ENCODE results near the gene NDUFB4. TPM values are rescaled to one million over a fixed set of nuclear protein-coding genes. Genes with fewer than 3 reads are reported as not detected.
A peak's percentile ranks its signal among the peaks of the same experiment; 100 is the strongest.

NDUFB4 gene
- total RNA-seq, 4 donors from 2014 or later, result 17.8 to 203 (median 91.8) TPM

- Histone ChIP-seq H3K9me3 (no peaks in the 10 kb centered on the region), H3K36me3 (no peaks in the 10 kb centered on the region), H3K27me3 (no peaks in the 10 kb centered on the region), H3K4me3 (no peak overlapping the region), H3K4me1 (no peaks in the 10 kb centered on the region), H3K27ac (no peak overlapping the region)
- no peak for DNase-seq
- no peak for TF ChIP-seq CTCF (IDR thresholded peaks at IDR 0.05)
- no peak for TF ChIP-seq POLR2A (IDR thresholded peaks at IDR 0.05)
- intact Hi-C loops (cut with DNase I; ENCODE audit: low total_unique reads), result no loop called here
These were observed 8.7 kb upstream of the NDUFB4 start for GRCh38 chr3:120587332-120587975.

GRCh38 chr3:120595788-120596115, 384 bp upstream of the NDUFB4 start:
- H3K9me3 ChIP-seq, result no peaks in the 10 kb centered on the region
- DNase-seq, result no peak
- H3K27ac ChIP-seq, result peak overlapping the region; percentile 86 to 93
- intact Hi-C loops (cut with DNase I; ENCODE audit: low total_unique reads), result no loop called here
- no peak for TF ChIP-seq POLR2A (IDR thresholded peaks at IDR 0.05)
- TF ChIP-seq CTCF (IDR thresholded peaks at IDR 0.05), result no peak
- peaks cover 0 to 5% of the 10 kb centered on the region in 2 donors for H3K4me1 ChIP-seq
- no peaks in the 10 kb centered on the region for H3K36me3 ChIP-seq
- H3K27me3 ChIP-seq, result no peaks in the 10 kb centered on the region
- H3K4me3 ChIP-seq, result peak overlapping the region; percentile 71 to 81

- Histone ChIP-seq H3K27ac (peak overlapping the region; percentile 86 to 93), H3K36me3 (no peaks in the 10 kb centered on the region), H3K27me3 (no peaks in the 10 kb centered on the region), H3K4me1 (peaks cover 0 to 5% of the 10 kb centered on the region in 2 donors), H3K4me3 (peak overlapping the region; percentile 71 to 81), H3K9me3 (no peaks in the 10 kb centered on the region)
- no peak for DNase-seq
- no peak for TF ChIP-seq CTCF (IDR thresholded peaks at IDR 0.05)
- no peak for TF ChIP-seq POLR2A (IDR thresholded peaks at IDR 0.05)
- intact Hi-C loops (cut with DNase I; ENCODE audit: low total_unique reads), result no loop called here
These were observed 702 bp downstream of the NDUFB4 start for GRCh38 chr3:120596853-120597223.

DNA sequence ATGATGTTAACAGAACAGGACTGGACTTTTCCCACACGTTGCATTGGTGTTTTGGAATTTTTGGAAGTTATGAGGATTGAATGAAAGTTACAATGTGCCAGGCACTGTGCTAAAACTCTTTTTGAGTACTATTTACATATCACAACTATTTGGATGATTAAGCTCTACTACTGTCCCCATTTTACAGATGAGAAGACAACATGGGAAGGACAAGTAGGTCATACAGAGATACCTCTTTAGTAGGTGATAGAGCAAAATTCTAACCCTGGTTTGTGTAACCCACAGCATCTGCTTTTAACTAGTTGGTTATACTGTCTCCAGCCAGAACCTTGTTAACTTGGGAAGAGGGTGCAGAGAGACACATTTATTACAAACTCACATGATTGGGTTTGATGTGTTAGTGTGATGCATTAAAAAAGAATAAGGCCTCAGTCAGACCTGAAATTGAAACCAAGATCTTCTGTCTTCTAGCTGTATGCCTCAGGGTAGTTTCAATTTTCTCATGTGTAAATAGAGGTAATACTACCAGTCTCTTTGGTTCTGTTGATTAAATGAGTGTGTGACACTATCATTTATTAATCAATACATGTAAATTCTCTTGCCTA, 1.4 kb downstream of the NDUFB4 start:
- no peak for DNase-seq
- H3K9me3 ChIP-seq, result no peaks in the 10 kb centered on the region
- H3K36me3 ChIP-seq, result no peaks in the 10 kb centered on the region
- peak overlapping the region in 1 of 2 donors; percentile 93 for H3K27ac ChIP-seq
- no peak for TF ChIP-seq CTCF (IDR thresholded peaks at IDR 0.05)
- intact Hi-C loops (cut with DNase I; ENCODE audit: low total_unique reads), result no loop called here
- peak overlapping the region in 1 of 2 donors; percentile 71 for H3K4me3 ChIP-seq
- H3K4me1 ChIP-seq, result peaks cover 0 to 5% of the 10 kb centered on the region in 2 donors
- no peaks in the 10 kb centered on the region for H3K27me3 ChIP-seq

DNA sequence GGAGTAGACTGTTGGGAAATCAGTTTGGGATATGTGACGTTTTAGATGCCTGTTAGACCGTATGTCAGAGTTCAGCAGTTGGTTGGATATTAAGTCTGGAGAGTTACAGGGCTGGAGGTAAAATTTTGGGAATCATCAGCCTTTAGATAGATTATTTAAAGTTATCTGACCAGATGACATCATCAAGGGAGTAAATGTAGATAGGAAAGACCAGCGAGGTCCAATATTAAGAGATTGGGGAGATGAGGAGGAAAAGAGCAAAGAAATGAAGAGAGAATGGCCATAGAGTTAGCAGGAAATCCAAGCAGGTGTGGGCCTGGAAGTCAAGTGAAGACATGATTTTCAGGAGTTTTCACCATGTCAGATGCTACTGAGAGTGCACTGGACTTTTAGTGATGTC, 3.1 kb downstream of the NDUFB4 start:
- no peaks in the 10 kb centered on the region for H3K9me3 ChIP-seq
- H3K36me3 ChIP-seq, result no peaks in the 10 kb centered on the region
- no peak for DNase-seq
- H3K27ac ChIP-seq, result peak overlapping the region in 1 of 2 donors; percentile 0
- TF ChIP-seq CTCF (IDR thresholded peaks at IDR 0.05) (no peak), POLR2A (IDR thresholded peaks at IDR 0.05) (no peak)
- no peak overlapping the region for H3K4me3 ChIP-seq
- no peaks in the 10 kb centered on the region for H3K27me3 ChIP-seq
- H3K4me1 ChIP-seq, result peaks cover 0 to 5% of the 10 kb centered on the region in 2 donors
- intact Hi-C loops (cut with DNase I; ENCODE audit: low total_unique reads), result no loop called here
